Endothelial cell of umbilical vein (primary cell): Measurements from ENCODE around the gene TMEM250. TPM values are rescaled to one million over a fixed set of nuclear protein-coding genes. Genes with fewer than 3 reads are reported as not detected.

Experiments used
- BruUV-seq: library from RNA; stranded (reverse); fragments of 400-500 nt; replicated peaks from 2 replicates; lab custom pipeline; 2021; lab: Mats Ljungman, UMichigan
- CTCF ChIA-PET: fragments of 300-600, 350-600 bp; sonication (Branson Sonifier 250); formaldehyde crosslinking; loops from one replicate; lab custom pipeline; 2021; ENCODE audit warnings: antibody characterized with exemption, inconsistent platforms; lab: Charles Lee
- POLR2A ChIA-PET: fragments of 300-600, 350-600 bp; sonication (Branson Sonifier 250); formaldehyde crosslinking; loops from one replicate; lab custom pipeline; 2021; ENCODE audit warnings: antibody characterized with exemption, inconsistent platforms; lab: Charles Lee
- DNase-seq: peaks from one replicate; pipeline ENCODE4 v3.0.0-alpha.2; 2011; ENCODE audit warnings: low read depth, low spot score
- FAIRE-seq: peaks from 2 replicates; lab custom pipeline; 2011; peaks lifted over from hg19 to GRCh38; lab: Jason Lieb, UNC
- H2AFZ ChIP-seq: 2 replicates; pipeline ENCODE4 v1.6.0; 2012; ENCODE audit warnings: low read depth, low read length, control low read depth, inconsistent platforms
- H3K27ac ChIP-seq: 2 replicates; pipeline ENCODE4 v1.5.1; 2011; ENCODE audit warnings: low read depth, mild to moderate bottlenecking, control low read depth, low read length, moderate library complexity; ENCODE audit not compliant: insufficient read depth
- H3K27me3 ChIP-seq, 2 experiments: 2 replicates each; pipeline versions ENCODE4 v1.6.0 to v1.6.1; 2011; ENCODE audit warnings: low read length in 2 of 2, mixed read lengths in 1 of 2; ENCODE audit not compliant: control insufficient read depth in 2 of 2, insufficient read depth in 2 of 2
- H3K36me3 ChIP-seq, 2 experiments: 2 replicates in 1 of 2; 3 replicates in 1 of 2; pipeline ENCODE4 v1.5.1; 2011; ENCODE audit warnings: low read length in 2 of 2, mild to moderate bottlenecking in 1 of 2, moderate library complexity in 1 of 2; ENCODE audit not compliant: control insufficient read depth in 2 of 2, insufficient read depth in 2 of 2; ENCODE audit errors: extremely low read depth in 1 of 2
- H3K4me1 ChIP-seq: 3 replicates; pipeline ENCODE4 v1.5.1; 2011; ENCODE audit warnings: mild to moderate bottlenecking, low read length; ENCODE audit not compliant: control insufficient read depth, insufficient read depth; ENCODE audit errors: extremely low read depth
- H3K4me2 ChIP-seq: 2 replicates; pipeline ENCODE4 v1.6.1; 2011; ENCODE audit warnings: low read length, control low read depth, mixed read lengths; ENCODE audit not compliant: insufficient read depth
- H3K4me3 ChIP-seq, 3 experiments: fragments of 200-600 bp in 1 of 3; sonication (generic), shearing (Covaris generic) in 1 of 3; replicated peaks in 1 of 3; 2 replicates each; pipeline ENCODE4 v1.5.1; 2011 to 2016; ENCODE audit warnings: control low read depth in 3 of 3, low read length in 3 of 3, mild to moderate bottlenecking in 2 of 3, inconsistent platforms in 1 of 3, low read depth in 1 of 3, moderate library complexity in 1 of 3; ENCODE audit not compliant: insufficient read depth in 1 of 3
- H3K79me2 ChIP-seq: 2 replicates; pipeline ENCODE4 v1.6.0; 2012; ENCODE audit warnings: low read length, inconsistent platforms; ENCODE audit not compliant: control insufficient read depth, insufficient read depth
- H3K9ac ChIP-seq: replicated peaks from 2 replicates; pipeline ENCODE3; 2011; ENCODE audit warnings: low read length, control low read depth; ENCODE audit not compliant: insufficient read depth; ENCODE audit errors: extremely low read depth
- H3K9me1 ChIP-seq: replicated peaks from 3 replicates; pipeline ENCODE4 v1.6.0; 2011; ENCODE audit warnings: mild to moderate bottlenecking, low read length; ENCODE audit not compliant: control insufficient read depth, insufficient read depth; ENCODE audit errors: extremely low read depth
- H3K9me3 ChIP-seq: replicated peaks from 2 replicates; pipeline ENCODE4 v1.5.1; 2012; ENCODE audit warnings: low read length, inconsistent platforms; ENCODE audit not compliant: control insufficient read depth, insufficient read depth
- H4K20me1 ChIP-seq: replicated peaks from 2 replicates; pipeline ENCODE3; 2011; ENCODE audit warnings: mild to moderate bottlenecking, low read length; ENCODE audit not compliant: control insufficient read depth, insufficient read depth; ENCODE audit errors: extremely low read depth
- CTCF ChIP-seq, 2 donors: IDR thresholded peaks; 1 replicate in 1 of 2; 2 replicates in 1 of 2; pipeline ENCODE4 v1.5.1; 2011; ENCODE audit warnings: low read length in 2 of 2, mild to moderate bottlenecking in 2 of 2, moderate library complexity in 2 of 2, control low read depth in 1 of 2, inconsistent platforms in 1 of 2, low read depth in 1 of 2; ENCODE audit not compliant: insufficient read depth in 1 of 2; ENCODE audit errors: extremely low read depth in 1 of 2
- EZH2 ChIP-seq: IDR thresholded peaks from 2 replicates; pipeline ENCODE4 v1.6.1; 2012; ENCODE audit warnings: borderline replicate concordance, low read depth, mild to moderate bottlenecking, moderate library complexity, low read length, inconsistent platforms; ENCODE audit not compliant: severe bottlenecking
- FOS ChIP-seq: IDR thresholded peaks from 2 replicates; pipeline ENCODE4 v1.6.1; 2011; ENCODE audit warnings: mild to moderate bottlenecking, low read length, moderate library complexity, borderline replicate concordance; ENCODE audit not compliant: insufficient read depth
- GATA2 ChIP-seq: IDR thresholded peaks from 2 replicates; pipeline ENCODE4 v1.7.0; 2011; ENCODE audit warnings: low read depth, mild to moderate bottlenecking, moderate library complexity, mixed read lengths, low read length; ENCODE audit not compliant: insufficient read length, insufficient read depth
- JUN ChIP-seq: IDR thresholded peaks from 2 replicates; pipeline ENCODE4 v1.6.1; 2011; ENCODE audit warnings: borderline replicate concordance, low read depth; ENCODE audit not compliant: insufficient read length, insufficient read depth
- MAX ChIP-seq: IDR thresholded peaks from 2 replicates; pipeline ENCODE4 v1.6.1; 2011; ENCODE audit not compliant: insufficient read depth, insufficient read length
- MYC ChIP-seq: IDR thresholded peaks from one replicate; pipeline ENCODE4 v1.6.1; 2011; ENCODE audit warnings: mild to moderate bottlenecking, low read depth, low read length
- POLR2A ChIP-seq: IDR thresholded peaks from 2 replicates; pipeline ENCODE4 v1.6.1; 2012; ENCODE audit warnings: low read depth, mild to moderate bottlenecking, control low read depth, low read length
- POLR2AphosphoS5 ChIP-seq: IDR thresholded peaks from 2 replicates; pipeline ENCODE4 v1.6.1; 2012; ENCODE audit warnings: low read depth, mild to moderate bottlenecking, control low read depth, low read length, moderate library complexity; ENCODE audit not compliant: insufficient read depth
- dilution Hi-C: fragments of 300-500 bp; cut with MboI; formaldehyde crosslinking; loops from one replicate; pipeline ENCODE4 v1.15.0; 2019; ENCODE audit warnings: low sequenced_read_pairs; ENCODE audit not compliant: extremely low pct_ligation_motif_present
- intact Hi-C: fragments of 100-400 bp; cut with micrococcal nuclease; formaldehyde crosslinking; loops from one replicate; pipeline ENCODE4 v1.10.0; 2022
- polyA plus RNA-seq, 4 experiments: library from polyadenylated mRNA; depleted of rRNA in 3 of 4; stranded (reverse) in 3 of 4; unstranded in 1 of 4; fragments of >200 nt; gene quantifications; 2 replicates each; pipeline versions ENCODE4 v1.2.1 to v1.2.3, GENCODE V29; 2011 to 2012; ENCODE audit warnings: missing spikeins in 1 of 4
- total RNA-seq: library from RNA; stranded (reverse); gene quantifications from 2 replicates; pipeline ENCODE4 v1.2.3, GENCODE V29; 2021

Gene TMEM250
- total and polyA plus RNA-seq, 2 donors (not counting 3 experiments of a cell fraction or from before 2014, with no cell fraction given), result 24.9 to 49.9 TPM

GRCh38 chr9:136160995-136161610 is 42.4 kb upstream of the TMEM250 start:
- H3K27me3 ChIP-seq, result peaks cover 0 to 2% of the 10 kb centered on the region in 2 experiments
- FAIRE-seq, result no peak
- TF ChIP-seq FOS (no peak), POLR2A (no peak), MYC (no peak), EZH2 (no peak), CTCF (IDR thresholded peaks at IDR 0.05; ENCODE audit: extremely low read depth in 1 of 2, insufficient read depth in 1 of 2, low read depth in 1 of 2, low read length in 2 of 2) (no peak), POLR2AphosphoS5 (no peak), GATA2 (no peak), JUN (no peak), MAX (no peak)
- no peak overlapping the region for H3K4me3 ChIP-seq
- H3K79me2 ChIP-seq, result no peaks in the 10 kb centered on the region
- no peaks in the 10 kb centered on the region for H4K20me1 ChIP-seq
- H3K9me1 ChIP-seq, result no peaks in the 10 kb centered on the region
- H3K9me3 ChIP-seq, result no peaks in the 10 kb centered on the region
- H2AFZ ChIP-seq, result no peak overlapping the region
- no peak overlapping the region for H3K9ac ChIP-seq
- no peak for DNase-seq
- H3K36me3 ChIP-seq, result no peaks in the 10 kb centered on the region
- intact Hi-C loops (no loop called here), dilution Hi-C loops (no loop called here)
- H3K27ac ChIP-seq, result no peak overlapping the region
- ChIA-PET CTCF (no interaction called here), POLR2A (no interaction called here)
- BruUV-seq, result no TSS peak
- no peak overlapping the region for H3K4me2 ChIP-seq
- peaks cover 15% of the 10 kb centered on the region for H3K4me1 ChIP-seq
